ENCODE measurements around the gene FCN2.

DNA sequence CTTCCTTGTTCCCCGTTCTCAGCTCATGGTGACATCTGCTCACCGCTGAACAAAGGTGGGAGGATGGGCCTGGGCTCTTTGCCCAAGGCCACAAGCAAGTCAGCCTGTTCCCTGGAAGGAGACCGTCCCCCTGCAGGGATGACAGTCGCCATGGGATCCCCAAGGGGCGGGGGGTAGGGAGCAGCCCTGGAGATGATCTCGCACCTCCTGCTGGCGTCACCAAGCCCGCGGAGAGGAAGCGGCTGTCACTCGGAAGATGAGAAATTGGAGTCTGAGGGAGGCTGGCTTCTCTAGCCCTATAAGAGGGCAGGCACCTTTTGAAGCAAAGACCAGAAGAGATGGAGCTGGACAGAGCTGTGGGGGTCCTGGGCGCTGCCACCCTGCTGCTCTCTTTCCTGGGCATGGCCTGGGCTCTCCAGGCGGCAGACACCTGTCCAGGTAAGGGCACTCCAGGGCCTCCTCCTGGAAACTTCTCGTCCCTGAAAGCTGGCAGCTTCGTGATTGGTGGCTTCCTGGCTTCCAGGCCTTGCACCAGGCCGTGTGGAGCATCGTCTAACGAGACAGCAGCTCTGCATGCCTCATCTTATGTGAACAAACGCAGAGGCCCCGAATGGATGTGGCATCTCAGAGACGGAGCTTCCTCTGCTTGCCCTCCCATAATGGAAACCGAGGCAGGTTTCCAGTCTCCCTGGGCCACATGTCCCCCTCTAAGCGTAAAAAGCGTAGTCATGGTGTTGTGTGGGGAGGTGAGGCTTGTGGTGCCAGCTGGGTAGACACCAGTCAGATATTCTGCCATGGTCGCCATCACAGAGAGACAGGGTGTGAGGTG, at the start of gene FCN2:
- TF ChIP-seq, protein P1, sequence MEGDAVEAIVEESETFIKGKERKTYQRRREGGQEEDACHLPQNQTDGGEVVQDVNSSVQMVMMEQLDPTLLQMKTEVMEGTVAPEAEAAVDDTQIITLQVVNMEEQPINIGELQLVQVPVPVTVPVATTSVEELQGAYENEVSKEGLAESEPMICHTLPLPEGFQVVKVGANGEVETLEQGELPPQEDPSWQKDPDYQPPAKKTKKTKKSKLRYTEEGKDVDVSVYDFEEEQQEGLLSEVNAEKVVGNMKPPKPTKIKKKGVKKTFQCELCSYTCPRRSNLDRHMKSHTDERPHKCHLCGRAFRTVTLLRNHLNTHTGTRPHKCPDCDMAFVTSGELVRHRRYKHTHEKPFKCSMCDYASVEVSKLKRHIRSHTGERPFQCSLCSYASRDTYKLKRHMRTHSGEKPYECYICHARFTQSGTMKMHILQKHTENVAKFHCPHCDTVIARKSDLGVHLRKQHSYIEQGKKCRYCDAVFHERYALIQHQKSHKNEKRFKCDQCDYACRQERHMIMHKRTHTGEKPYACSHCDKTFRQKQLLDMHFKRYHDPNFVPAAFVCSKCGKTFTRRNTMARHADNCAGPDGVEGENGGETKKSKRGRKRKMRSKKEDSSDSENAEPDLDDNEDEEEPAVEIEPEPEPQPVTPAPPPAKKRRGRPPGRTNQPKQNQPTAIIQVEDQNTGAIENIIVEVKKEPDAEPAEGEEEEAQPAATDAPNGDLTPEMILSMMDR (optimal IDR thresholded peaks at IDR 0.05 in 1 of 3, IDR thresholded peaks at IDR 0.05 in 1 of 3, conservative IDR thresholded peaks at IDR 0.05 in 1 of 3; ENCODE audit: extremely low read depth in 1 of 3, insufficient read depth in 2 of 3, low read length in 3 of 3): no peak
- no peak for TF ChIP-seq EZH2 (IDR thresholded peaks at IDR 0.05; ENCODE audit: low read length)

Data from keratinocyte (primary cell).